ENCODE measurements around the gene TFPI2. TPM values are rescaled to one million over a fixed set of nuclear protein-coding genes. Genes with fewer than 3 reads are reported as not detected.

The TFPI2 gene
- total and polyA plus RNA-seq, 2 of the 4 experiments (the other 2 are of a cell fraction): 48.9 to 99.0 TPM

- Histone ChIP-seq H3K36me3 (ENCODE audit: control insufficient read depth, insufficient read depth, low read length) (no peaks in the 10 kb centered on the region), H4K8ac (ENCODE audit: low read depth in 2 of 2, low read length in 2 of 2) (no peak overlapping the region), H3K14ac (replicated peaks; ENCODE audit: low read depth, low read length) (no peak overlapping the region), H3K9me3 (ENCODE audit: control insufficient read depth, insufficient read depth, low read length) (no peaks in the 10 kb centered on the region), H2BK15ac (ENCODE audit: low read depth, low read length) (no peak overlapping the region), H3K27me3 (ENCODE audit: control insufficient read depth, insufficient read depth, low read length) (no peaks in the 10 kb centered on the region; the same call in 1 of the 2 replicates), H3K23ac (ENCODE audit: low read depth, low read length) (no peak overlapping the region), H3K18ac (ENCODE audit: low read depth, low read length) (no peak overlapping the region), H3K9ac (ENCODE audit: low read depth, low read length) (no peak overlapping the region), H2AK5ac (ENCODE audit: low read depth, low read length) (no peak overlapping the region), H3K4ac (ENCODE audit: low read depth, low read length) (no peak overlapping the region), H2BK20ac (ENCODE audit: low read depth, low read length) (no peak overlapping the region), H2BK120ac (ENCODE audit: low read depth, low read length) (no peak overlapping the region), H3K4me2 (ENCODE audit: low read depth, low read length) (no peak overlapping the region), H3K56ac (ENCODE audit: extremely low read depth, insufficient read depth, low read length) (no peak overlapping the region), H3K4me1 (ENCODE audit: control insufficient read depth, insufficient read depth, low read length) (peaks cover 2% of the 10 kb centered on the region; the same call in 1 of the 2 replicates), H4K91ac (ENCODE audit: insufficient read depth, low read depth, low read length) (no peak overlapping the region), H2AFZ (replicated peaks; ENCODE audit: low read length, poor library complexity) (no peak overlapping the region), H4K5ac (ENCODE audit: low read depth, low read length) (no peak overlapping the region), H2BK5ac (ENCODE audit: low read depth, low read length, poor library complexity, severe bottlenecking) (no peak overlapping the region), H4K20me1 (ENCODE audit: insufficient read depth, low read length) (no peaks in the 10 kb centered on the region), H3K9me1 (ENCODE audit: insufficient read depth, low read length) (no peaks in the 10 kb centered on the region), H3K4me3 (ENCODE audit: insufficient read depth, low read depth, low read length) (no peak overlapping the region), H2AK9ac (replicated peaks; ENCODE audit: low read depth, low read length, poor library complexity) (no peak overlapping the region), H3K79me1 (ENCODE audit: low read depth in 1 of 2, low read length in 2 of 2) (no peaks in the 10 kb centered on the region), H3K27ac (ENCODE audit: insufficient read depth, low read length) (no peak overlapping the region)
- ChIA-PET CTCF (no interaction called here), POLR2A (ENCODE audit: unreplicated experiment) (no interaction called here)
- no CpG with 5 or more reads among the region's 1 CpG for WGBS, 2 experiments (ENCODE audit: extremely low coverage in 2 of 2, insufficient read length in 1 of 2)
- BruUV-seq (replicated peaks): no TSS peak
- in situ Hi-C loops (cut with MboI; ENCODE audit: low sequenced_read_pairs): no loop called here
- DNase-seq (no peak), ATAC-seq (ENCODE audit: low read depth) (no peak)
- TF ChIP-seq, protein P1, sequence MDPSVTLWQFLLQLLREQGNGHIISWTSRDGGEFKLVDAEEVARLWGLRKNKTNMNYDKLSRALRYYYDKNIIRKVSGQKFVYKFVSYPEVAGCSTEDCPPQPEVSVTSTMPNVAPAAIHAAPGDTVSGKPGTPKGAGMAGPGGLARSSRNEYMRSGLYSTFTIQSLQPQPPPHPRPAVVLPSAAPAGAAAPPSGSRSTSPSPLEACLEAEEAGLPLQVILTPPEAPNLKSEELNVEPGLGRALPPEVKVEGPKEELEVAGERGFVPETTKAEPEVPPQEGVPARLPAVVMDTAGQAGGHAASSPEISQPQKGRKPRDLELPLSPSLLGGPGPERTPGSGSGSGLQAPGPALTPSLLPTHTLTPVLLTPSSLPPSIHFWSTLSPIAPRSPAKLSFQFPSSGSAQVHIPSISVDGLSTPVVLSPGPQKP (IDR thresholded peaks at IDR 0.05; ENCODE audit: borderline replicate concordance, low read depth, low read length): no peak
- TF ChIP-seq FOS (IDR thresholded peaks at IDR 0.05; ENCODE audit: low read depth, low read length) (no peak), POLR2A (IDR thresholded peaks at IDR 0.05; ENCODE audit: low read depth, low read length) (no peak), CHD1 (IDR thresholded peaks at IDR 0.05; ENCODE audit: low read depth, low read length) (no peak), SMC3 (IDR thresholded peaks at IDR 0.05; ENCODE audit: low read depth, low read length) (no peak), BHLHE40 (IDR thresholded peaks at IDR 0.05; ENCODE audit: low read depth, low read length) (no peak), RFX5 (IDR thresholded peaks at IDR 0.05; ENCODE audit: low read depth, low read length) (no peak), MAZ (IDR thresholded peaks at IDR 0.05; ENCODE audit: borderline replicate concordance, low read depth, low read length) (no peak), RAD21 (IDR thresholded peaks at IDR 0.05; ENCODE audit: low read length) (no peak), RCOR1 (IDR thresholded peaks at IDR 0.05; ENCODE audit: insufficient replicate concordance, low read length) (no peak), USF2 (IDR thresholded peaks at IDR 0.05; ENCODE audit: low read depth, low read length) (no peak), NFE2L2 (IDR thresholded peaks at IDR 0.05; ENCODE audit: low read depth, low read length) (no peak), MXI1 (IDR thresholded peaks at IDR 0.05; ENCODE audit: borderline replicate concordance, low read depth, low read length) (no peak), MAFK (IDR thresholded peaks at IDR 0.05; ENCODE audit: low read depth, low read length) (no peak), CEBPB (IDR thresholded peaks at IDR 0.05; ENCODE audit: low read depth, low read length) (no peak)
- TF ChIP-seq, protein P2, sequence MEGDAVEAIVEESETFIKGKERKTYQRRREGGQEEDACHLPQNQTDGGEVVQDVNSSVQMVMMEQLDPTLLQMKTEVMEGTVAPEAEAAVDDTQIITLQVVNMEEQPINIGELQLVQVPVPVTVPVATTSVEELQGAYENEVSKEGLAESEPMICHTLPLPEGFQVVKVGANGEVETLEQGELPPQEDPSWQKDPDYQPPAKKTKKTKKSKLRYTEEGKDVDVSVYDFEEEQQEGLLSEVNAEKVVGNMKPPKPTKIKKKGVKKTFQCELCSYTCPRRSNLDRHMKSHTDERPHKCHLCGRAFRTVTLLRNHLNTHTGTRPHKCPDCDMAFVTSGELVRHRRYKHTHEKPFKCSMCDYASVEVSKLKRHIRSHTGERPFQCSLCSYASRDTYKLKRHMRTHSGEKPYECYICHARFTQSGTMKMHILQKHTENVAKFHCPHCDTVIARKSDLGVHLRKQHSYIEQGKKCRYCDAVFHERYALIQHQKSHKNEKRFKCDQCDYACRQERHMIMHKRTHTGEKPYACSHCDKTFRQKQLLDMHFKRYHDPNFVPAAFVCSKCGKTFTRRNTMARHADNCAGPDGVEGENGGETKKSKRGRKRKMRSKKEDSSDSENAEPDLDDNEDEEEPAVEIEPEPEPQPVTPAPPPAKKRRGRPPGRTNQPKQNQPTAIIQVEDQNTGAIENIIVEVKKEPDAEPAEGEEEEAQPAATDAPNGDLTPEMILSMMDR (conservative IDR thresholded peaks at IDR 0.05; ENCODE audit: low read depth, low read length): no peak
- dilution Hi-C loops (cut with HindIII; ENCODE audit: low sequenced_read_pairs, unreplicated experiment): no loop called here
- intact Hi-C loops (cut with micrococcal nuclease): loop anchor here (5.0 kb wide), 1 partner anchor 108 kb away; the partner anchor contains the start of gene BET1
Observed at GRCh38 chr7:93894426-93894825, 3.9 kb upstream of the TFPI2 start.
